Thoracic aorta (tissue), 2 donors: Measurements from ENCODE around the gene WBP2. TPM values are rescaled to one million over a fixed set of nuclear protein-coding genes. Genes with fewer than 3 reads are reported as not detected.
"Not testable (repeated sequence)": the region's sequence is repeated elsewhere in the genome, so short reads cannot be mapped to it uniquely, and the experiment has no call there.

ENCODE experiments used
- ATAC-seq: fragments of 150-250 bp; one replicate; pipeline ENCODE4 v1.8.0; 2017; ENCODE audit warnings: low read depth; ENCODE audit not compliant: insufficient number of reproducible peaks, low FRiP score
- DNase-seq: peaks from one replicate; pipeline ENCODE4 v3.0.0-alpha.2; 2020; ENCODE audit warnings: low spot score
- H3K27ac ChIP-seq, 2 donors: fragments of 200-600 bp; sonication (generic); 1 replicate in 1 of 2; 2 replicates in 1 of 2; pipeline ENCODE4 v1.5.1; 2016; ENCODE audit warnings: mild to moderate bottlenecking in 2 of 2, moderate library complexity in 2 of 2
- H3K27me3 ChIP-seq: fragments of 200-600 bp; sonication (generic); replicated peaks from 2 replicates; pipeline ENCODE4 v1.6.0; 2016; ENCODE audit warnings: mild to moderate bottlenecking; ENCODE audit not compliant: insufficient read depth
- H3K36me3 ChIP-seq: fragments of 200-600 bp; sonication (generic); one replicate; pipeline ENCODE4 v1.5.1; 2016
- H3K4me1 ChIP-seq, 2 donors: fragments of 200-600 bp; sonication (generic); 1 replicate in 1 of 2; 2 replicates in 1 of 2; pipeline versions ENCODE4 v1.5.1 to v1.6.0; 2016; ENCODE audit warnings: low read depth in 2 of 2, mild to moderate bottlenecking in 1 of 2; ENCODE audit not compliant: control insufficient read depth in 1 of 2
- H3K4me3 ChIP-seq: fragments of 200-600 bp; sonication (generic); 2 replicates; pipeline ENCODE4 v1.5.1; 2016; ENCODE audit warnings: mild to moderate bottlenecking
- H3K9me3 ChIP-seq: fragments of 200-600 bp; sonication (generic); 2 replicates; pipeline ENCODE4 v1.5.1; 2016
- total RNA-seq, 2 donors: library from RNA; depleted of rRNA; stranded (reverse); fragments of >200 nt; gene quantifications; one replicate each; pipeline versions ENCODE4 v1.1.0 to v1.2.3, GENCODE V29; 2016
- TF ChIP-seq, protein P1 (sequence below): fragments of 200-600 bp; sonication (generic); IDR thresholded peaks from one replicate; pipeline ENCODE4 v1.5.1; 2019; ENCODE audit warnings: antibody characterized with exemption

Gene WBP2
- total RNA-seq, 2 donors from 2014 or later = 55.8 to 83.1 TPM

DNA sequence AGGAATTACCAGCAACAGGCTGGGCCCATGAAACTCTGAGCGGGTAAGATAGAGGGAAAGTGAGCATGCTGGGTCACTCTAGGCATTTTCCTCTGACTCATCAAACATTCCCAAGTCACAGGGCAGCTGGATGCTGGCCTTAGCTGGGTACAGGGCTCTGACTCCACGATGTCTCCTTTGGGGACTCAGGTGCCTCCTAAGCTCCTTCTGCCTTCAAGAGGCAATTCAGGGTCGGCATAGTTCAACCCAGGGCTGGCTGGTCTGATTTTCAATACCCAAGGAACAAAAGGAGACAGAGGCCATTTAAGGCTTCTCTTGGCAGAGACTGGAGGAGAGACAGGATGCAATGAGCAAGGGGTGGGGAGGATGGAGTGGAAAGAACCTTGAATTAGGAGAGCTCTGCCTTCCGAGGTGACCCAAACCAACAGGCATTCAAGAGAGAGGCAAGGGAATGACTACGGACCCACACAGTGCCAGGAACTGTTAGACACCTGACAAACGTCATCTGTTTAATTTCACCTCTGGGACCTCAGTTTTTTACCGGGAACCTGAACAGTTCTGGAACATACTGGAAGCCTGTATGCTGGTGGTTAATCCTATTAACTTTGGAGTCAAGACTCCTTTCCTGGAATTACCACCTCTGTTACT is 910 bp downstream of the WBP2 start:
- Histone ChIP-seq H3K27me3 (no peaks in the 10 kb centered on the region), H3K4me3 (peak overlapping the region; percentile 90), H3K27ac (peak overlapping the region; percentile 84 to 98), H3K4me1 (peaks cover 18 to 36% of the 10 kb centered on the region in 2 donors), H3K9me3 (no peaks in the 10 kb centered on the region), H3K36me3 (peaks cover 27% of the 10 kb centered on the region)
- no peak for DNase-seq
- TF ChIP-seq, protein P1, sequence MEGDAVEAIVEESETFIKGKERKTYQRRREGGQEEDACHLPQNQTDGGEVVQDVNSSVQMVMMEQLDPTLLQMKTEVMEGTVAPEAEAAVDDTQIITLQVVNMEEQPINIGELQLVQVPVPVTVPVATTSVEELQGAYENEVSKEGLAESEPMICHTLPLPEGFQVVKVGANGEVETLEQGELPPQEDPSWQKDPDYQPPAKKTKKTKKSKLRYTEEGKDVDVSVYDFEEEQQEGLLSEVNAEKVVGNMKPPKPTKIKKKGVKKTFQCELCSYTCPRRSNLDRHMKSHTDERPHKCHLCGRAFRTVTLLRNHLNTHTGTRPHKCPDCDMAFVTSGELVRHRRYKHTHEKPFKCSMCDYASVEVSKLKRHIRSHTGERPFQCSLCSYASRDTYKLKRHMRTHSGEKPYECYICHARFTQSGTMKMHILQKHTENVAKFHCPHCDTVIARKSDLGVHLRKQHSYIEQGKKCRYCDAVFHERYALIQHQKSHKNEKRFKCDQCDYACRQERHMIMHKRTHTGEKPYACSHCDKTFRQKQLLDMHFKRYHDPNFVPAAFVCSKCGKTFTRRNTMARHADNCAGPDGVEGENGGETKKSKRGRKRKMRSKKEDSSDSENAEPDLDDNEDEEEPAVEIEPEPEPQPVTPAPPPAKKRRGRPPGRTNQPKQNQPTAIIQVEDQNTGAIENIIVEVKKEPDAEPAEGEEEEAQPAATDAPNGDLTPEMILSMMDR = no peak
- peak; percentile 60 for ATAC-seq

DNA sequence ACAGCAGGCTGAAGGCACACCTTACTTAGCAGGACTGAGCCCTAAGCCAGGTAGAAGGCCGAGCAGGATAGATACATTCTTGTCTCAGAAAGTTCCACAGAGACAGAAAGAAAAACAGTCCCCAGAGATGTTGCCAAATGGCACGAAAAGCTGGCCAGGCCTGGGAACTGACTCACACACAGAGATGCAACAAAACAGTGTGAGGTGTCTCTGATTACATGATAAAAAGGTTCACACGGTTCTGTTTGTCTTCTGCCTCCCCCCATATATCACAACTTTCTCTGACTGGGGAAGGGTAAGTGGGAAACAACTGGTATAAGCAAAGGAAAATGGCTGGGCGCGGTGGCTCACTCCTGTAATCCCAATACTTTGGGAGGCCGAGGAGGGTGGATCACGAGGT is 1.7 kb downstream of the WBP2 start:
- Histone ChIP-seq H3K27me3 (no peaks in the 10 kb centered on the region), H3K36me3 (peaks cover 35% of the 10 kb centered on the region), H3K27ac (peak overlapping the region; percentile 84 to 98), H3K4me1 (peaks cover 21 to 36% of the 10 kb centered on the region in 2 donors), H3K4me3 (peak overlapping the region; percentile 90), H3K9me3 (no peaks in the 10 kb centered on the region)
- DNase-seq (no peak), ATAC-seq (no peak)
- TF ChIP-seq, protein P1 = no peak

DNA sequence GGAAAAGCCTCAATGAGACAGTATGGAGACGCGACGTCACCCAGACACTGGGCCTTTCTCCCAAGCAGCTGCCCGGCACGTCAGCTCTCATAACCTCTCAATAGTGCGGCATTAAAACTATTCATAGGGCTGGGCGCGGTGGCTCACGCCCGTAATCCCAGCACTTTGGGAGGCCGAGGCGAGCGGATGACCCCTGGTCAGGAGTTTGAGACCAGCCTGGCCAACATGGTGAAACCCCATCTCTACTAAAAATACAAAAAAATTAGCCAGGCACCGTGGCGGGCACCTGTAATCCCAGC is 3.5 kb downstream of the WBP2 start:
- not testable (repeated sequence) for H3K27ac ChIP-seq, ATAC-seq, H3K27me3 ChIP-seq, DNase-seq, H3K9me3 ChIP-seq, H3K4me3 ChIP-seq
- Histone ChIP-seq H3K36me3 (peaks cover 53% of the 10 kb centered on the region), H3K4me1 (peaks cover 21 to 41% of the 10 kb centered on the region in 2 donors)

DNA sequence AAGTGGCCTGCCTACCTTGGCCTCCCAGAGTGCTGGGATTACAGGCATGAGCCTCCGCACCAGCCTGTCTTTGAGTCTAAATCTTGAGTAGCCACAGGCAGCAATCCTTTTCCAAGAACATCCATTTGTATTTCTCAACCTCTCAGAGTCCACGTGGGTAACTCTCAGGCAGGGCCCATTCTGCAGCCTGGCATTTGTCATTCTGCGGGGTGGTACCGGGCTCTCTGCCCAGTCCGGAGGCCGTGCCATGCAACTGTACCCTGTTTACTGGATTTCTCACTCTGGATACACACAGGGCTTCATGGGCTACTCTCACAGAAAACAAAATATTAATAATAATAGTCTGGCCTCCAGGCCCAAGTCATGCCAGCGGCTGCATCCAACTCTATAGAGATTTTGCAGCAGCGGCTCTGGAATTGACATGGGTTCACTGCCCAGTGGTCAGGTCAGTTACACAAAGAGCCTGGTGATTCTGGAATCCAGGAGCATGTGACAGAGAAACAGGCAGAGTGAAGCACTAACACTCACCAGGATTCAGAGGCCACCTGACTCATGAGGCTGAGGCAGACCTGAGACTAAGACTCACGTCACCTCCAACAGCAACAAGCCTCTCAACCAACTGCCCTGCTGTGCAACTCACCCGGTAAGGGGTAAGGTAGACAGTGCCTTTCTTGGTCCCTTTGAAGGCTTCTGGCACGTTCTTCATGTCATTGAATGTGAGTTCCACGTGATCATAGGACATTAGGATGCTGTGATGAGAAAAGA is 4.0 kb downstream of the WBP2 start:
- DNase-seq (no peak), ATAC-seq (no peak)
- H3K27me3 ChIP-seq = no peaks in the 10 kb centered on the region
- H3K27ac ChIP-seq = peak overlapping the region in 1 of 2 donors; percentile 10
- peaks cover 18 to 41% of the 10 kb centered on the region in 2 donors for H3K4me1 ChIP-seq
- TF ChIP-seq, protein P1 = no peak
- H3K4me3 ChIP-seq = no peak overlapping the region
- H3K36me3 ChIP-seq = peaks cover 58% of the 10 kb centered on the region
- H3K9me3 ChIP-seq = no peaks in the 10 kb centered on the region

DNA sequence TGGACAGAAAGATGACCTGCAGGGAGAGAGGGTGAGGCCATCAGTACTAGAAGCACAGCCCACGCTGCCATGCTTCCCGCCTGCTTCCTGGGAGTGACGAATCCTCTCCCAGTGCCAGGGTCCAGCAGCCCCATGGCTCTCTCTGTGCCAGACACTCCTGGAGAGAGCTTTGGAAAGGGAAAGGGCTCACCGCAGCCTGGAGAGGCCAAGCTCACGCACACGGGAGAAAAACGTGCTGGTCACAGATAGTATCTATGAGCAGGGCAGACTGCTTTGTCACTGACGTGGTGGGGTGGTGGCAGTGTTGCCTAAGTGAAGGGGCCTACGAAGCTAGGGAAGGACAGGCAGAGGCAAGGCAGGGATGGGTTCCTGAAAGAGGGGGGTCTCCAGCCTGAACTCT is 5.4 kb downstream of the WBP2 start:
- DNase-seq (no peak), ATAC-seq (no peak)
- H3K9me3 ChIP-seq = no peaks in the 10 kb centered on the region
- peaks cover 62% of the 10 kb centered on the region for H3K36me3 ChIP-seq
- peak overlapping the region in 1 of 2 donors; percentile 11 for H3K27ac ChIP-seq
- H3K4me3 ChIP-seq = no peak overlapping the region
- peaks cover 30 to 54% of the 10 kb centered on the region in 2 donors for H3K4me1 ChIP-seq
- H3K27me3 ChIP-seq = no peaks in the 10 kb centered on the region
- TF ChIP-seq, protein P1 = no peak
